IMR-90 (cell line): ENCODE measurements around the gene EIF6. TPM values are rescaled to one million over a fixed set of nuclear protein-coding genes. Genes with fewer than 3 reads are reported as not detected.

Source experiments
- ATAC-seq: fragments of 200-7000 bp; cut with Tn5 transposase; 2 replicates; pipeline ENCODE4 v1.9.1; 2020; ENCODE audit warnings: low read depth, mild to moderate bottlenecking, moderate library complexity
- BruUV-seq: library from RNA; stranded (reverse); fragments of 400-500 nt; replicated peaks from 2 replicates; lab custom pipeline; 2021; lab: Mats Ljungman, UMichigan
- CTCF ChIA-PET: fragments of 300-600 bp; formaldehyde crosslinking; extraction: SDS; loops from one replicate; lab custom pipeline; 2021; ENCODE audit warnings: antibody characterized with exemption; lab: Yijun Ruan, JAX
- POLR2A ChIA-PET: fragments of 300-600 bp; sonication (Branson Sonifier 250); formaldehyde crosslinking; loops from one replicate; lab custom pipeline; 2022; ENCODE audit warnings: antibody characterized with exemption; ENCODE audit not compliant: unreplicated experiment; lab: Charles Lee
- DNase-seq: peaks from one replicate; pipeline ENCODE4 v3.0.0; 2013
- H2AFZ ChIP-seq: replicated peaks from 2 replicates; pipeline ENCODE3; 2013; ENCODE audit warnings: low read length, mild to moderate bottlenecking; ENCODE audit not compliant: poor library complexity
- H2AK5ac ChIP-seq: 2 replicates; pipeline ENCODE4 v1.6.1; 2013; ENCODE audit warnings: low read depth, low read length, inconsistent platforms
- H2AK9ac ChIP-seq: replicated peaks from 2 replicates; pipeline ENCODE3; 2013; ENCODE audit warnings: mild to moderate bottlenecking, low read depth, low read length, moderate library complexity; ENCODE audit not compliant: poor library complexity
- H2BK120ac ChIP-seq: 2 replicates; pipeline ENCODE4 v1.6.1; 2013; ENCODE audit warnings: low read depth, low read length, inconsistent platforms
- H2BK15ac ChIP-seq: 3 replicates; pipeline ENCODE4 v1.6.1; 2013; ENCODE audit warnings: low read depth, low read length, inconsistent platforms
- H2BK20ac ChIP-seq: 2 replicates; pipeline ENCODE4 v1.6.1; 2013; ENCODE audit warnings: low read depth, mild to moderate bottlenecking, inconsistent platforms, low read length, moderate library complexity
- H2BK5ac ChIP-seq: 2 replicates; pipeline ENCODE4 v1.6.1; 2013; ENCODE audit warnings: mild to moderate bottlenecking, low read depth, low read length, inconsistent platforms; ENCODE audit not compliant: poor library complexity, severe bottlenecking
- H3K14ac ChIP-seq: replicated peaks from 2 replicates; pipeline ENCODE4 v1.6.1; 2013; ENCODE audit warnings: low read depth, low read length, inconsistent platforms
- H3K18ac ChIP-seq: 2 replicates; pipeline ENCODE4 v1.6.1; 2013; ENCODE audit warnings: low read depth, low read length, control low read depth
- H3K23ac ChIP-seq: 2 replicates; pipeline ENCODE4 v1.6.1; 2013; ENCODE audit warnings: low read depth, low read length, inconsistent platforms
- H3K27ac ChIP-seq: 2 replicates; pipeline ENCODE4 v1.5.1; 2013; ENCODE audit warnings: mild to moderate bottlenecking, control low read depth, low read length; ENCODE audit not compliant: insufficient read depth
- H3K27me3 ChIP-seq: 2 replicates; pipeline ENCODE4 v1.6.1; 2013; ENCODE audit warnings: low read length; ENCODE audit not compliant: control insufficient read depth, insufficient read depth
- H3K36me3 ChIP-seq: 2 replicates; pipeline ENCODE4 v1.6.1; 2013; ENCODE audit warnings: low read length, mixed read lengths; ENCODE audit not compliant: control insufficient read depth, insufficient read depth
- H3K4ac ChIP-seq: 2 replicates; pipeline ENCODE4 v1.6.1; 2013; ENCODE audit warnings: low read depth, low read length, inconsistent platforms
- H3K4me1 ChIP-seq: 2 replicates; pipeline ENCODE4 v1.6.1; 2013; ENCODE audit warnings: low read length, mixed read lengths; ENCODE audit not compliant: control insufficient read depth, insufficient read depth
- H3K4me2 ChIP-seq: 2 replicates; pipeline ENCODE4 v1.6.1; 2013; ENCODE audit warnings: low read depth, mild to moderate bottlenecking, control low read depth, low read length, moderate library complexity
- H3K4me3 ChIP-seq: 2 replicates; pipeline ENCODE4 v1.5.1; 2013; ENCODE audit warnings: low read depth, mild to moderate bottlenecking, control low read depth, low read length, moderate library complexity; ENCODE audit not compliant: insufficient read depth
- H3K56ac ChIP-seq: 2 replicates; pipeline ENCODE4 v1.6.1; 2013; ENCODE audit warnings: low read length, inconsistent platforms; ENCODE audit not compliant: insufficient read depth; ENCODE audit errors: extremely low read depth
- H3K79me1 ChIP-seq, 2 experiments: 2 replicates each; pipeline ENCODE4 v1.6.1; 2013; ENCODE audit warnings: low read length in 2 of 2, inconsistent platforms in 1 of 2, low read depth in 1 of 2
- H3K9ac ChIP-seq: 2 replicates; pipeline ENCODE4 v1.6.1; 2013; ENCODE audit warnings: low read depth, low read length, control low read depth
- H3K9me1 ChIP-seq: 2 replicates; pipeline ENCODE4 v1.6.1; 2013; ENCODE audit warnings: low read length, inconsistent platforms; ENCODE audit not compliant: insufficient read depth
- H3K9me3 ChIP-seq: 2 replicates; pipeline ENCODE4 v1.6.1; 2013; ENCODE audit warnings: low read length; ENCODE audit not compliant: control insufficient read depth, insufficient read depth
- H4K20me1 ChIP-seq: 2 replicates; pipeline ENCODE4 v1.6.1; 2013; ENCODE audit warnings: low read length, inconsistent platforms; ENCODE audit not compliant: insufficient read depth
- H4K5ac ChIP-seq: 2 replicates; pipeline ENCODE4 v1.6.1; 2013; ENCODE audit warnings: mild to moderate bottlenecking, low read depth, low read length, control low read depth
- H4K8ac ChIP-seq, 2 experiments: 2 replicates each; pipeline ENCODE4 v1.6.1; 2013; ENCODE audit warnings: low read depth in 2 of 2, low read length in 2 of 2, control low read depth in 1 of 2, inconsistent platforms in 1 of 2
- H4K91ac ChIP-seq: 2 replicates; pipeline ENCODE4 v1.6.1; 2013; ENCODE audit warnings: low read depth, low read length, inconsistent platforms; ENCODE audit not compliant: insufficient read depth
- BHLHE40 ChIP-seq: fragments of 150-350 bp; IDR thresholded peaks from 2 replicates; pipeline ENCODE4 v1.6.1; 2016; ENCODE audit warnings: mild to moderate bottlenecking, low read depth, low read length
- CEBPB ChIP-seq: IDR thresholded peaks from 2 replicates; pipeline ENCODE4 v1.6.1; 2012; ENCODE audit warnings: low read depth, low read length, improper control_type of control experiment
- CHD1 ChIP-seq: IDR thresholded peaks from 2 replicates; pipeline ENCODE4 v1.6.1; 2012; ENCODE audit warnings: low read depth, low read length, improper control_type of control experiment
- ELK1 ChIP-seq: fragments of 150-350 bp; IDR thresholded peaks from 2 replicates; pipeline ENCODE4 v1.6.1; 2016; ENCODE audit warnings: low read depth, mild to moderate bottlenecking, low read length, moderate library complexity, borderline replicate concordance
- FOS ChIP-seq: fragments of 150-350 bp; IDR thresholded peaks from 2 replicates; pipeline ENCODE4 v1.6.1; 2016; ENCODE audit warnings: low read depth, low read length
- MAFK ChIP-seq: IDR thresholded peaks from 2 replicates; pipeline ENCODE4 v1.6.1; 2012; ENCODE audit warnings: low read depth, low read length, improper control_type of control experiment
- MAZ ChIP-seq: IDR thresholded peaks from 2 replicates; pipeline ENCODE4 v1.6.1; 2012; ENCODE audit warnings: low read depth, mild to moderate bottlenecking, low read length, improper control_type of control experiment, moderate library complexity, borderline replicate concordance
- MXI1 ChIP-seq: IDR thresholded peaks from 2 replicates; pipeline ENCODE4 v1.6.1; 2012; ENCODE audit warnings: low read depth, mild to moderate bottlenecking, low read length, moderate library complexity, borderline replicate concordance
- NFE2L2 ChIP-seq: fragments of 150-350 bp; IDR thresholded peaks from 2 replicates; pipeline ENCODE4 v1.6.1; 2016; ENCODE audit warnings: low read depth, mild to moderate bottlenecking, low read length
- POLR2A ChIP-seq: IDR thresholded peaks from 2 replicates; pipeline ENCODE4 v1.6.1; 2012; ENCODE audit warnings: mild to moderate bottlenecking, low read depth, low read length
- RAD21 ChIP-seq: IDR thresholded peaks from 2 replicates; pipeline ENCODE4 v1.6.1; 2012; ENCODE audit warnings: low read length, improper control_type of control experiment
- RCOR1 ChIP-seq: IDR thresholded peaks from 2 replicates; pipeline ENCODE4 v1.6.1; 2012; ENCODE audit warnings: mild to moderate bottlenecking, low read length, improper control_type of control experiment; ENCODE audit not compliant: insufficient replicate concordance
- RFX5 ChIP-seq: IDR thresholded peaks from 2 replicates; pipeline ENCODE4 v1.8.0; 2012; ENCODE audit warnings: low read depth, mild to moderate bottlenecking, low read length, moderate library complexity
- SMC3 ChIP-seq: fragments of 150-350 bp; IDR thresholded peaks from 2 replicates; pipeline ENCODE4 v1.6.1; 2016; ENCODE audit warnings: low read depth, mild to moderate bottlenecking, antibody characterized with exemption, low read length, moderate library complexity
- WGBS, 2 experiments: methylation state at CpG; one replicate each; pipeline versions ENCODE4 v1.1.5 to v1.1.7; 2013; ENCODE audit warnings: missing lambda C conversion rate in 2 of 2; ENCODE audit not compliant: insufficient read length in 1 of 2; ENCODE audit errors: extremely low coverage in 2 of 2; 5-methylcytosine and 5-hydroxymethylcytosine counted together
- dilution Hi-C: fragments of 300-500 bp; cut with HindIII; formaldehyde crosslinking; loops from one replicate; pipeline ENCODE4 v1.14.3; 2018; ENCODE audit warnings: low sequenced_read_pairs; ENCODE audit not compliant: unreplicated experiment
- in situ Hi-C: fragments of 300-500 bp; cut with MboI; formaldehyde crosslinking; loops from 3 replicates; pipeline ENCODE4 v1.14.3; 2019; ENCODE audit warnings: low sequenced_read_pairs, inconsistent platforms, mixed read lengths
- intact Hi-C: fragments of 100-400 bp; cut with micrococcal nuclease; formaldehyde crosslinking; loops from 2 replicates; pipeline ENCODE4 v1.10.0; 2022
- polyA plus RNA-seq, 3 experiments: library from polyadenylated mRNA; depleted of rRNA; stranded (reverse); fragments of >200 nt; gene quantifications; 2 replicates each; pipeline ENCODE4 v1.2.3, GENCODE V29; 2012; ENCODE audit warnings: low replicate concordance in 1 of 3
- total RNA-seq: library from RNA; depleted of rRNA; stranded (reverse); fragments of >200 nt; gene quantifications from 2 replicates; pipeline ENCODE4 v1.2.3, GENCODE V29; 2012
- TF ChIP-seq, protein P1 (sequence below): fragments of 150-350 bp; IDR thresholded peaks from 2 replicates; pipeline ENCODE4 v1.6.1; 2017; ENCODE audit warnings: mild to moderate bottlenecking, antibody characterized with exemption, low read length, low read depth

EIF6 gene
- total and polyA plus RNA-seq, 2 of the 4 experiments (the other 2 are of a cell fraction), result 215 to 227 TPM

DNA sequence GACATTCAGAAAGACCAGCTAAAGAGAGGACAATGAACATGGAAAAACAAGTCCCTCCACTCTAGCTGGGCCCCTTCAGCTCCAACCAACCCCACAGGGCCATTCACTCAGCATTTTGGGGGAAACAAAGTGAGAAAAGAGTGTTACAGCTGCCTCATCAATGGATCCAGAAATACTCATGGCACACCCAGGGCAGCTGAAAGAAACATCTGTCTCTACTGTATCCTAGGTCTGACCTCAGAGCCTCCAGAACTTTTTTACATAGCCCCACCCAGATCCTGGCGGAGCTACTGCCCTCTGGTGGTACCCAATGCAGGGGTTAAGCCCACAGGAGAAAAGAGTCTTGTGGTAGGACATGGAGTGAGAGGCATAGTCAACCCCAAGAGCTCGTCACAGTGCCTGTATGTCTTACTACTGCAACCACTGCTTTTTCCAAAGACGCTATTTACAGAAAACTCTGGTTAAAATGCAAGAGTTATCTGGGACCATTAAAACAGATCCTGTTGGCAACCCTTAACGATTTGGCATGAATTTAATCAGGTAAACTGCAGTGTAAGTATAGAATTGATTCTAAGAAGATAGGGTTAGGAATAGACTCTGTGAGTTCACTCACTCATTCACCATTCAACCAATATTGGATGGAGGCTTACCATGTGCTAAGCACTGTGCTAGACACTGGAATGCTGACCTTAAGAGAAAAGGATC lies 45.0 kb upstream of the EIF6 start (continued):
- TF ChIP-seq MAFK, result no peak
- no peak for TF ChIP-seq CEBPB

GRCh38 chr20:35328689-35329088 lies 44.1 kb upstream of the EIF6 start:
- Histone ChIP-seq H3K9ac (no peak overlapping the region), H3K23ac (0 out of 2 replicates have a peak overlapping the region, but pooled peaks have one; percentile 46), H3K4me2 (no peak overlapping the region), H3K27me3 (no peaks in the 10 kb centered on the region), H3K36me3 (0 out of 2 replicates have a peak, but pooled peaks cover 2% of the 10 kb centered on the region), H2BK120ac (peak overlapping the region; percentile 80), H2BK5ac (no peak overlapping the region), H2AFZ (no peak overlapping the region), H3K27ac (no peak overlapping the region), H4K5ac (0 out of 2 replicates have a peak overlapping the region, but pooled peaks have one; percentile 5), H2AK9ac (no peak overlapping the region), H2BK20ac (peak overlapping the region; percentile 68), H3K79me1 (peaks cover 0 to 24% of the 10 kb centered on the region in 2 experiments; a peak in 2 of 4 replicates), H4K8ac (peak overlapping the region; percentile 16 to 61; a peak in 2 of 4 replicates), H3K18ac (no peak overlapping the region), H3K4me3 (no peak overlapping the region), H3K4ac (peak overlapping the region; percentile 72), H4K20me1 (no peaks in the 10 kb centered on the region), H3K9me3 (no peaks in the 10 kb centered on the region), H3K14ac (peak overlapping the region; percentile 58; the same call in 1 of the 2 replicates), H4K91ac (peak overlapping the region; percentile 71; the same call in 1 of the 2 replicates), H2AK5ac (peak overlapping the region; percentile 81), H3K56ac (no peak overlapping the region), H3K4me1 (peaks cover 16% of the 10 kb centered on the region), H2BK15ac (peak overlapping the region; percentile 92; the same call in 2 of the 3 replicates), H3K9me1 (peaks cover 19% of the 10 kb centered on the region)
- no TSS peak for BruUV-seq
- intact Hi-C loops (no loop called here), dilution Hi-C loops (no loop called here), in situ Hi-C loops (no loop called here)
- 100% methylated on average over 3 of the region's 4 CpGs; no CpG with 5 or more reads in 1 of the 2 experiments for WGBS, 2 experiments
- ATAC-seq, result no peak
- ChIA-PET POLR2A (no interaction called here), CTCF (interaction anchor here (1.4 kb wide), 1 partner anchor 10 kb away, joined by 4 read pairs; no protein-coding TSS in a partner anchor)
- no peak for TF ChIP-seq POLR2A
- TF ChIP-seq, protein P1, sequence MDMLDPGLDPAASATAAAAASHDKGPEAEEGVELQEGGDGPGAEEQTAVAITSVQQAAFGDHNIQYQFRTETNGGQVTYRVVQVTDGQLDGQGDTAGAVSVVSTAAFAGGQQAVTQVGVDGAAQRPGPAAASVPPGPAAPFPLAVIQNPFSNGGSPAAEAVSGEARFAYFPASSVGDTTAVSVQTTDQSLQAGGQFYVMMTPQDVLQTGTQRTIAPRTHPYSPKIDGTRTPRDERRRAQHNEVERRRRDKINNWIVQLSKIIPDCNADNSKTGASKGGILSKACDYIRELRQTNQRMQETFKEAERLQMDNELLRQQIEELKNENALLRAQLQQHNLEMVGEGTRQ, result no peak
- TF ChIP-seq FOS, result no peak
- TF ChIP-seq ELK1, result no peak
- TF ChIP-seq MAFK, result no peak
- TF ChIP-seq CEBPB, result no peak
- no peak for TF ChIP-seq RCOR1
- TF ChIP-seq CHD1, result no peak
- no peak for TF ChIP-seq RAD21
- TF ChIP-seq MAZ, result no peak
- TF ChIP-seq MXI1, result no peak
- TF ChIP-seq SMC3, result no peak
- no peak for TF ChIP-seq BHLHE40
- no peak for TF ChIP-seq NFE2L2
- no peak for TF ChIP-seq RFX5
- DNase-seq, result no peak
